WI38 (cell line): ENCODE data around the gene GTF2IRD1.
A peak's percentile ranks its signal among the peaks of the same experiment; 100 is the strongest.

Experiments
- H3K4me3 ChIP-seq: 2 replicates; pipeline ENCODE4 v1.5.1; 2011; ENCODE audit warnings: low read depth, mild to moderate bottlenecking, control low read depth, low read length
- CTCF ChIP-seq: IDR thresholded peaks from 2 replicates; pipeline ENCODE4 v1.5.1; 2012; ENCODE audit warnings: low read depth, mild to moderate bottlenecking, control low read depth, low read length

GTF2IRD1 gene

GRCh38 chr7:74453322-74454011 is at the start of gene GTF2IRD1:
Gene GTF2IRD1, plus strand, starts transcription at chr7:74453906. Its CDS starts 54,175 bp downstream, at chr7:74508081.
- H3K4me3 ChIP-seq = peak within 1 kb of the TSS; percentile 74
- TF ChIP-seq CTCF = no peak

- no peak for TF ChIP-seq CTCF
- no peak overlapping the region for H3K4me3 ChIP-seq
Observed at GRCh38 chr7:74404388-74404700, 49.4 kb upstream of the GTF2IRD1 start.

- H3K4me3 ChIP-seq = no peak overlapping the region
- no peak for TF ChIP-seq CTCF
Observed at GRCh38 chr7:74404741-74405140, 49.0 kb upstream of the GTF2IRD1 start.

GRCh38 chr7:74405191-74405898 is 48.4 kb upstream of the GTF2IRD1 start:
- no peak overlapping the region for H3K4me3 ChIP-seq
- no peak; the same call in 1 of the 2 replicates for TF ChIP-seq CTCF

- no peak for TF ChIP-seq CTCF
- H3K4me3 ChIP-seq = no peak overlapping the region
Observed at GRCh38 chr7:74405899-74406512, 47.7 kb upstream of the GTF2IRD1 start.

GRCh38 chr7:74407958-74408357 is 45.7 kb upstream of the GTF2IRD1 start:
- no peak for TF ChIP-seq CTCF
- H3K4me3 ChIP-seq = no peak overlapping the region

GRCh38 chr7:74409571-74409970 is 44.1 kb upstream of the GTF2IRD1 start:
- no peak overlapping the region for H3K4me3 ChIP-seq
- TF ChIP-seq CTCF = no peak
